HEK293 (cell line): Measurements from ENCODE around the gene DCUN1D5.

ENCODE experiments used
- MYNN ChIP-seq: fragments of 450-650 bp; formaldehyde crosslinking; IDR thresholded peaks from 2 replicates; pipeline ENCODE4 v1.5.1; 2016; ENCODE audit warnings: missing biosample characterization, missing genetic modification characterization, borderline replicate concordance
- ZSCAN30 ChIP-seq: fragments of 450-650 bp; IDR thresholded peaks from 2 replicates; pipeline ENCODE4 v1.5.1; 2018; ENCODE audit warnings: missing biosample characterization, mild to moderate bottlenecking, missing genetic modification characterization, moderate library complexity
- TF ChIP-seq, protein P1 (sequence below): fragments of 450-650 bp; formaldehyde crosslinking; IDR thresholded peaks from 2 replicates; pipeline ENCODE4 v1.5.1; 2016; ENCODE audit warnings: missing biosample characterization, missing genetic modification characterization

DNA sequence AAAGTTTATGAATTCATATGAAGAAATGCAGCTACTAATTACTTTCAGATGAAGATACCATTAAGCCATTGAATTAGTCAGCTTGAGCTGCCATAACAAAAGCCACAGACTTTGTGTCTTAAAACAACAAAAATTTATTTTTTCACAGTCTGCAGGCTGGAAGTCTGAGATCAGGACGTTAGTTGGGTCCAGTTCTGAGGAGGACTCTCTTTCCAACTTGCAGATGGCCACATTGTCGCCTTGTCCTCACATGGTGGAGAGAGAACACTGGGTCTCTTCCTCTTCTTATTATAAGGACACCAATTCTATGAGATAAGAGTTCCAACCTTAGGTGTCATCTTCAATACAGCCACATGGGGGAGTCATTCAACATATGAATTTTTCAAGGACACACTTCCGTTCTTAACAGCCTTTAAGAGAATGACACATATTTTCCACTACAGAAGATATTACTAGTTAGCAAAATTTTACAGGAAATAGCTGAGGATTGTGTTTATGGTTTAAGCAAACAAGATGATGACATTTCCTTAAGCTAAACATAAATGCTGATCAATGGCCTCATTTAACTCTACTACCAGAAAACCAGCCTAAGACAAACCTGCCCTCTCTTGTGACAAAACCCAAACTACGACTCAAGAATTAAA lies 56.0 kb downstream of the DCUN1D5 start:
- TF ChIP-seq, protein P1, sequence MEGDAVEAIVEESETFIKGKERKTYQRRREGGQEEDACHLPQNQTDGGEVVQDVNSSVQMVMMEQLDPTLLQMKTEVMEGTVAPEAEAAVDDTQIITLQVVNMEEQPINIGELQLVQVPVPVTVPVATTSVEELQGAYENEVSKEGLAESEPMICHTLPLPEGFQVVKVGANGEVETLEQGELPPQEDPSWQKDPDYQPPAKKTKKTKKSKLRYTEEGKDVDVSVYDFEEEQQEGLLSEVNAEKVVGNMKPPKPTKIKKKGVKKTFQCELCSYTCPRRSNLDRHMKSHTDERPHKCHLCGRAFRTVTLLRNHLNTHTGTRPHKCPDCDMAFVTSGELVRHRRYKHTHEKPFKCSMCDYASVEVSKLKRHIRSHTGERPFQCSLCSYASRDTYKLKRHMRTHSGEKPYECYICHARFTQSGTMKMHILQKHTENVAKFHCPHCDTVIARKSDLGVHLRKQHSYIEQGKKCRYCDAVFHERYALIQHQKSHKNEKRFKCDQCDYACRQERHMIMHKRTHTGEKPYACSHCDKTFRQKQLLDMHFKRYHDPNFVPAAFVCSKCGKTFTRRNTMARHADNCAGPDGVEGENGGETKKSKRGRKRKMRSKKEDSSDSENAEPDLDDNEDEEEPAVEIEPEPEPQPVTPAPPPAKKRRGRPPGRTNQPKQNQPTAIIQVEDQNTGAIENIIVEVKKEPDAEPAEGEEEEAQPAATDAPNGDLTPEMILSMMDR: no peak
- TF ChIP-seq ZSCAN30 (tag by site-specific recombination): no peak
- no peak for TF ChIP-seq MYNN (tag by site-specific recombination)
